HG02884 (cell line): ENCODE data around the gene LACTB.

Experiments
- ATAC-seq: cut with Tn5 transposase; IDR thresholded peaks from one replicate; pipeline ENCODE4 v1.9.1; 2021; ENCODE audit warnings: mild to moderate bottlenecking, moderate library complexity; ENCODE audit not compliant: unreplicated experiment

The LACTB gene

GRCh38 chr15:63166219-63166618, 44.6 kb downstream of the LACTB start:
- ATAC-seq = no peak

- ATAC-seq = no peak
Observed at GRCh38 chr15:63169788-63170187, 48.1 kb downstream of the LACTB start.

GRCh38 chr15:63172376-63172775, 50.7 kb downstream of the LACTB start:
- no peak for ATAC-seq

- ATAC-seq = no peak
Observed at GRCh38 chr15:63172851-63173451, 51.3 kb downstream of the LACTB start.

GRCh38 chr15:63176302-63176701, 54.6 kb downstream of the LACTB start:
- no peak for ATAC-seq

GRCh38 chr15:63178034-63178433, 56.4 kb downstream of the LACTB start:
- ATAC-seq = no peak

- no peak for ATAC-seq
Observed at GRCh38 chr15:63180746-63181145, 59.1 kb downstream of the LACTB start.

- no peak for ATAC-seq
Observed at GRCh38 chr15:63181648-63182047, 60.0 kb downstream of the LACTB start.

- ATAC-seq = no peak
Observed at GRCh38 chr15:63185206-63185605, 63.5 kb downstream of the LACTB start.

- ATAC-seq = no peak
Observed at GRCh38 chr15:63186065-63186464, 64.4 kb downstream of the LACTB start.

GRCh38 chr15:63187589-63188226, 66.0 kb downstream of the LACTB start:
- ATAC-seq = no peak

GRCh38 chr15:63188247-63188925, 66.7 kb downstream of the LACTB start:
- no peak for ATAC-seq

GRCh38 chr15:63188926-63189871, 67.5 kb downstream of the LACTB start, which contains the start of gene RAB8B:
Gene RAB8B, plus strand, starts transcription at chr15:63189606. Its CDS starts 19 bp downstream, at chr15:63189625.
- ATAC-seq = peak; percentile 70

- ATAC-seq = no peak
Observed at GRCh38 chr15:63189941-63190768, 68.5 kb downstream of the LACTB start.

- ATAC-seq = no peak
Observed at GRCh38 chr15:63190769-63191649, 69.3 kb downstream of the LACTB start.
